Suppressor macrophage treated with lipopolysaccharide for 4 hours (primary cell): Measurements from ENCODE around the gene BRD4.

ENCODE experiments used
- DNase-seq: peaks from one replicate; pipeline ENCODE4 v3.0.0-alpha.2; 2020

Gene BRD4

DNA sequence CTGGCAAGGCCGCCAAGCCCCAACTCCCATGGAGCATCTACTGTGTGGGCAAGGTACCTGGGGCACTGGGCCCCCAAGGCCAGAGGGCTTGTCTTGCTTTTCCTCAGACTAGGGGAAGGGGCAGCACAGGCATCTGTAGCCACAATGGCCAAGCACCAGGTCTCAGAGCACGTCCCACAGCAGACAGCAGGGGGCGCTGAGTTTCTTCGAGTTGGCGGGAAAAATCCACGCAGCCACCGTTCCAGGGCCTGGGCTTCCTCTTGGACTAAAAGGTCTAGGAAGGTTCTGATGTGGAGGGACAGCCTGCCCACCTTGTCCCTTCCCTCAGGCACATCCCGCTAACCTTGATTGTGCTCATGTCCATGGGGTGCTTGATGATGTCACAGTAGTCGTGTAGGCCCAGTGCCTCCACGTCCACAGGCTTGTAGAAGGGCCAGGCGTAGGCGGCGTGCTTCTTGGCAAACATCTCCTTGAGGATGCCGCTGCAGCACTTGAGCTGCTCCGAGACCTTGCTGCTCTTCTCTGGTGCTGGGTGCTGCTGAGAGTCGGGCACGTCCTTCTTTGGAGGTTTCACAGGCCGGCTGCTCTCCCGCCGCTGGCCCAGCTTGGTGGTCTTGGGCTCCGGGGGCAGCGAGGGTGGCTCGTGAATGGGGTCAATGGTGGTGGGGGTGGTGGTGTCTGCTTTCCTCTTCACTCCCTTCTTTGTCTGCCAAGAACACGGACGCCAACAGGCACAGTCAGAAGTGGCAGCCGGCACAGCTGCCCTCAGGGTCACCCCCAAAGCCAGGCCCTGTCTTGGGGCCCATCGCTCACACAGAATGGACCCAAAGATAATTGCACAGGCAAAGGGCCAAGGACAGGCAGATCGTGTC, 68.0 kb downstream of the BRD4 start:
- DNase-seq = peak; percentile 84

DNA sequence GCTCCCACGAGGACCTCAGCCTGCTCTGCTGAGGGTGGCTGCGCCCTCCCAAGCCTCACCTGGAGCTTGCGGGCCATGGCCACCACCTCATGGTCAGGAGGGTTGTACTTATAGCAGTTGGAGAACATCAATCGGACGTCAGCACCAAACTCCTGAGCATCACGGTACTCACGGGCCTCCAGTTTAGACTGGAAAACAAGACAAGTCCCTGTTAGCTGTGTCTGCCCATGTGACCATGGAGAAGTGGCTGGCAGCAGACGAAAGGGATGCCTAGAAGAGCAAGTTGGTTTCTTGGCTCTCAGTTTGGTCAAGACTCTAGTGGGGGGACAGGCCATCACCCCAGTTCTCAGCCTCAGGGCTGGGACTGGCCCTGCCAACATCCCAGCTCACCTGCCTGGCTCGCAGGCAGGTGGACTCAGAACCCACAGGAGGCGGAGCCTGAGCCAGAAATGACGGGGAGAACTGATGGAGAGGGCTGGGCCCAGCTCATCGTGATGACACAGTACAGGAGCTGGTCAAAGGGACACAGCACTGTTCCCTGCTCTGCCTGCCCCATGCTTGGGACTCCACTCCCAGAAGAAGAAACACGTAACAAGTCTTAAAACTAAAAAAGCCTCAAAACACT, 68.9 kb downstream of the BRD4 start:
- DNase-seq = no peak

DNA sequence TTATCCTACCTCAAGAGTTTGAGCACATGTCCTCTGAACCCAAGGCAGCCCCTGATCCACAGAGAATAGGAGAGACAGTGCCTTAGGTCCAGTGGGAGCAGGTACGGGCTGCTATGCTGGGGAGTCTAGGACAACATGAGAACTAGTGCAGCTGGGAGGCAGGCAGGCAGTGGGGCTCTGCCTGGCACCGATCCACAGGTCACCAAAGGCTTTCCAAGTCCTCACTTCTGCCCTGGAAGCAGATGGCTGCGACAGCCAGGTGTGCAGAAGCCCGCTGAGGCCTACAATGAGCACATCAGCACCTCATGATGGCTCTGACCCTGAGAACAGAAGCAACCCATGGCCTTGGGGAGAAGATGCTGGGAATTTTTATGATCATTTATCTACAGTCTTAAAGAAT, 70.3 kb downstream of the BRD4 start:
- DNase-seq = no peak

DNA sequence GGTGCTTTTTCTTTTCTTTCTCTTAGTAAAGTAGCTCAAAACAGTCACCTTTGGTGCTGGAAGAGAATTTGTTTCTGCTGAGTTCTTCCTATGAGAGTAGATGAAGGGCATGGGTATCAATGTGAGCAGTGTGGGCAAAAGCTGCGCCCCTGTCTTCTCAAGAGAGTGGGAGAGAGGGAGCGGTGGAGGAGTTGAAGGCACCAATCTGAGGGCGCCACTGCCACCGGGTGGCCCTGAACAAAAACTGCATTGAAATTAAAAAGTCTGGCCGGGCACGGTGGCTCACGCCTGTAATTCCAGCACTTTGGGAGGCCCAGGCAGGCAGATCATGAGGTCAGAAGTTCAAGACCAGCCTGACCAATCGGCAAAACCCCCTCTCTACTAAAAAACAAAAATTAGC, 71.4 kb downstream of the BRD4 start:
- peak; percentile 17 for DNase-seq

DNA sequence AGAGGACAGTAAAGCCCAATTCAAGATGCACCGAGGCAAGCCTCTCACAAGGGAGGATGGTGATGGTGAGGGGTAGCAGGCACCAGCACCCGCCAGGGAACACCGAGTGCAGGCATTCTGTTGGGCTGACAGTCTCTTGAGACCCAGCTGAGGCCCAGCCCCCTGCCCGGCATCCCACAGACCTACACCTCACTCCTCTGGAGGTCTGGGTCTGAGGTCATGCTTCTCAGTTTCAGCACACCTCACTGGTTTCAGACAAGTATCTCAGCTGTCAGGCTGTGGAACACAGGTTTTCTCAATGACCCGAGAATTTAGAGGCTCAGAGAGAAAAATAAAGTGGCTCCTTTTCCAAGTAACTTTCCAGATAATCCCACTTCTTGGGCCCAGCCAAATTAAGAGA, 72.4 kb downstream of the BRD4 start:
- DNase-seq = no peak

DNA sequence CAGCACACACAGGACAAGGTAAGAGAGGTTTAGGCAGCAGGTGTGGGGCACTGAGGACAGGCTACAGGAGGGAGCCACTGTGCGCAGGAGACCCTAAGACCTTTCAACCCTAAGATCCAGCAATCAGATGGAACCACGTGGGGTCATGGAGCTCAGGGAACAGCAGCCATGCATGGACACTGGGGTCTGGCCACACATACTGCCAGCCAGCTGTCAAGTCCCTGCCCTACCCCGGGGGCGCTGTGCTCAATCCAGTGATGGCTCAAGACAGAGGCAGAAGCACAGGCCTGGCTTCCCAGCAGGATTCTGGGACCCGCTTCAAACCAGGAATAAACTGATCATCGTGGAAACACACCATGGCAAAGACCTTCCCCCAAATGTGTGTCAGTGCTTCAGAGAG, 74.6 kb downstream of the BRD4 start:
- no peak for DNase-seq

DNA sequence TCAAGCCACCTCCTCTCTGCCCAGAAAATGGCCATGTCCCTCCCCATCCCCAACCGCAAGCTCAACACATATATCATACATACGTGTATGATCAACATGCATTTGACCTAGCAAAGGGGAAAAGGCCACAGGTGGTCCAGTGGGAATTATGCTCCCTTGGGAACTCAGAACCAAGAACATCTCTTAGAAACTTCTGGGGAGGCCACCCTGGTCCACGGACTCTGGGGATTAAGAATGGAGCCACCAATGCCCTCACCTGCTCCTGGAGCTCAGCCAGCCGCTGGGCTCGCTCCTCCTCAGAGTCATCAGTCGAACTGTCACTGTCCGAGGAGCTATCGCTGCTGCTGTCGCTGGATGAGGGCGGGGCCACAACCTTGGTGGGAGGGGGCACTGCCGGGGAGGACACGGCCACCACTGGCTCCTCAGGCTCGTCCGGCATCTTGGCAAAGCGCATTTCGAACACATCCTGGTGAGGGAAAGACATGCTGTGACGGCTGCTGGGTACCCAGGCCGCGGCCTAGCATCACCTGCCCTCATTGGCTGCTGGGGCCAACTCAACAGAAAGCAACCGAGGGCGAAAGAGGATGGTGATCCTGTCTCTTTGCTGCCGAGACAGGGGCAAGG, 75.5 kb downstream of the BRD4 start:
- no peak for DNase-seq

DNA sequence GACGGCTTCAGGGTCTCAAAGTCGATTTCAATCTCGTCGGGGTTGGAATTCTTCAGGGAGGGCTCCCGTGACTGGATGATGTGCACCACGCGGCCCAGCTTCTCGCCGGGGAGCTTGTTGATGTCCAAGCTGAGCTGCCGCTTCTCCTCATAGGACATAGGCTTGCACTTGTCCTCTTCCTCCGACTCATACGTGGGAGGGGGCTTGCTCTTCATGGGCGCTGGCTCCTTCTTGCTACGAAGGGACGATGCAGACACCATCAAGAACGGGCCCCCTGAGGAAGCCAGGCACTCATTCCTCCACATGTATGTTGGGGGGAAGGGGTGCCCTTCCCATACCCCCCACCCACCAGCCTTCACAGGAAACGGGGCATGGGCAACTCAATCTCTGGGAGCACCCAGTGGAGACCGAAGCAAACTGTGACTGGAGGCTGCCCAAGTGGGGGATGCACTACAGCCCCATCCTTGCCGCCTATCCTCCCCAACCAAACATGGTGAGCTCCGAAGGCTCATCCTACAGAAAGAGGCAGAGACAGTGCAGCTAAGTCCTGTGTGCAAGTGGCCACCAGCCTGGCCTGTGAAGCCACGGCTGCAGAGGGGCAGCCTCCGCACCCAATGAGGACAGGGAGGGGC, 76.9 kb downstream of the BRD4 start:
- no peak for DNase-seq

DNA sequence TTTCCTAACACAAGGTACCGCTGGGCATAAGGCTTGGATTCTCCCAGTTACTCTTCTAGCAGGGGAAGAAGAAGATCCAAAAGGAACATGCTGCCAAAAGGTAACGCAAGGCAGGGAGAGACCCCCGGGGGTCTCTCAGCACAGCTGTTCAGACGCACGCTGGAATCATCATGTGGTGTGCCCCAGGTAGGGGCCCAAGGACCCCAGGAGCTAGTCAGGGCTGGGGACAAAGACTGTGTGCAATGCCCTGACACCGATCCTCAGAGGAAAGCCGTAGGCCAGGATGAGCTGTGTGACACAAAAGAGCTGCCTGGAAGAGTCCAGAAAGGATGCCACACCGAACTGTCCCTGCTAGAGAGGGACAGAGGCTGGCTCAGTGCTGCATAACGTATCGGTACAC, 77.8 kb downstream of the BRD4 start:
- DNase-seq = no peak

DNA sequence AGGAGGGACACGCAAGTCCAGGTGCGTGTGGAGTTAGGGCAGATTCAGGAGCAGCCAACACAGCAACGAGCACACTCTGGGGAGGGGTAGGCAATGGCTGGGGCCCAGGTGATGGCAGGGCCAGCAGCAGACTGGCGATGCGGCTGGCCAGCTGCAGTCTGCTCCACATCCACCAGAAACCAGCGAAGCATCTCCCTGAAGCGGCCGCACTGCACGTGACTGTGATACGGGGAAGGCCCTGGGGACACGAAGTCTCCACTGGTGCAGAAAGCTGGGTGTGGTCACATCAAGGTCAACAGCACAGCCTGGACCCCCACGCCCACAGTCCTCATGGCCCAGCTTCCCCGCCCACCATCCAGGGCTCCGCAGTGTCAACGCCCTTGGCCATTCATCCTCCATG, 78.8 kb downstream of the BRD4 start:
- DNase-seq = no peak

DNA sequence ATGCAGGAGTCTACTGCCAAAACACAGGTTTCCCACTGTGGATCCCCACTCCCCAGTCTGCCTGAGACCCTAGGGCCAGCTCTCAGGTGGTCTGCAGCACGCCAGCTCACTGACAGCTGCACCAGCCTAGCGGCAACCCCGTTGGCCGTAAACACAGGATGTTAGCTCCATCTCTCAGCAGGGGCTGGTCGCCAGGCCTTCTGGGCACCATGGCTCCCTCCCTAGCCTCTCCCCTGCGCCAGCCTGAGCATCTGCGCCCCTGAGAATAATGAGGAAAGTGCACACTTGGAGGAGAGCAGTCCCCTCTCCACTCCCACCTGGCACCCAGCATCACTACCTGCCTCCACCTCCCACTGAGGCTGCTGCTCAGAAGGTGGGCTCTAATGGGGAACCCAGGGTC, 79.3 kb downstream of the BRD4 start:
- no peak for DNase-seq

DNA sequence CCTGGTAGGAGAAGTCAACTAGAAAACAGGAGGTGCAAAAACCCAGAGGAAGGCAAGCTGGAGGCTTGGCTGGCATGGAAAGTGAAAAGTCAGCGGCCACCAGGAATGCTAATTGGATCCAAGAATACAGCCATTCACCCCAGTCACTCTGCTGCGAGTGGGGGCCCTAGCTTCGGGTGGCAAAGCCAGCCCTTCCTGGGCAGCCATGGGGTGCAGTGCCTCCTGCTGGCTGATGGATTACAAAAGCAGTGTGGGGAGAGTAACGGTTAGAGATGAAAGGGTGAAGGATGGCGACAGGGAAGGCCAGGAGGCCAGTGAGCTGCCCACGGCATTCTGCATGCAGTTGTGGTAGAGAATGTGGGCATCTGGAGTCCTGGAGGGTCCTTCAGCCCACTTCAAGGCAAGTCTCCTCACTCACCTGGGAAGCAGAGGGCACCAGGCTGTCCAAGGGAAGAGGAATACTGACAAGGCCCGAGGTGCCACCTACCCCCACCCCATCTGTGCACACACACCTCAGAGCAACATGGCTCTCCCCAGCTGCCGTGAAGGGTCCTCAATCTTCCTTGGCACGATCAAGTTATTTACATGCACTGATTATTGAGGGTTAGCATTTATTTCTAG, 79.8 kb downstream of the BRD4 start:
- peak; percentile 34 for DNase-seq

DNA sequence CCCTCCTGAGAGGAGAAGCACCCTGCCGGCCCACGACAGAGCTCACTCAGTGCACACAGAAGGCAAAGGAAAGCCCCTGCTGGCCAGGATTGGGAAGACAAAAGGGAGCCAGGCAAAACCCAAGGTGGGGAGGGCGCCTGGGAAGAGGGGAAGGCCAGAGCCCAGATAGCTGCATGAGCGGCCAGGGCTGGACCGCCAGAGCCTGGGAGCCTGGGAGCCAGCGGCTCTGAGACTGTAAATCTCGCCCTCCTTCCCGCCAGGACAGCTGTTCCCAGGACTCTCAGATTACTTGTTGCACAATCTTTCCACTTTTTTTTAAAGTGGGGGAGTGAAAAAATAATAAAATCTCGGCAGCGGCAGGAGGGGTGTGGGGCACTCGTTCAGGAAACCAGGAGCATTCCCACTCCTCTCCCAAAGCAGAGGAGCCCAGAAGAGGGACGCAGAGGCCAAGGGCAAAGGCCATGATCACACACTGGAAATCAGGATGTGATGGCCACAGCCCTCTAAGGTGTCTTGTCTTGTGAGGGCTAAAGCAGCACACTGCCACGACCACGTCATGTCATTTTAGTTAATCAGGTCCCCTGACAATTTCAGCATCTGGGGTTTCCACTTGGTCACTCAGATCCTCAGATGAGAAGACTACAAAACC, 80.5 kb downstream of the BRD4 start:
- no peak for DNase-seq

DNA sequence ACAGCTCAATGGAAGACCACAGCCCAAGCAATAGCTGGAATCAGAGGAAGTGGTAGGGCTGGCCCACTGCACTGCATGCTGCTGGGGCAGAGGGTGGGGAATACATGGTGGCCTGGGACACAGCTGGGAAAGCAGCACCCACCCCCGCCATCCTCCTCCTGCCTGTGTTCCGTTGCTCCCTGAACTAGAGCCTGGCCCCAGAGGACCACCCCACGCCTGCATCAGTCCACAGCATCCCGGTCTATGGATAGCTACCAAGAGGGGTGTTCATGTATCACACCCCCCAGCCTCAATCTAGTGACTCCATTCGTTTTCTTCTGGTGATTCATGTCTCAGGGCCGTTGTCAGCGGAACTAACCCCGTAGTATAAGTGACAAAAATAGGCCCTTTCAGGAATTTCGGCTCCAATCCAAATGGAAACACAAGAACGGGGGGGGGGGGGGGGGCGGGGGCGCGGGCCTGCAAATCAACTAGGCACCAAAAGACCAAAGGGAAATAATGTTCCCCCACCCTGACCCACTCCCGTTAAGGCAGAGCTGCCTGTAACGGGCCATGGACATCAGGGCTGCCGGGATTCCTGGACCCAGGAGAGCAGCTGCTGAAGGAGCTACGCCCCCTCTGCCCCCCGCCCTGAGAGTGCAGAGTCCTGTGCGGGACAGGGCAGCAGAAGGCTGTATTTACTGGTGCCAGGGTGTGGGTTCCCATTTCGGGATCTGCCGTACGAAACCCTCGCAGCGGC, 81.2 kb downstream of the BRD4 start:
- no peak for DNase-seq

DNA sequence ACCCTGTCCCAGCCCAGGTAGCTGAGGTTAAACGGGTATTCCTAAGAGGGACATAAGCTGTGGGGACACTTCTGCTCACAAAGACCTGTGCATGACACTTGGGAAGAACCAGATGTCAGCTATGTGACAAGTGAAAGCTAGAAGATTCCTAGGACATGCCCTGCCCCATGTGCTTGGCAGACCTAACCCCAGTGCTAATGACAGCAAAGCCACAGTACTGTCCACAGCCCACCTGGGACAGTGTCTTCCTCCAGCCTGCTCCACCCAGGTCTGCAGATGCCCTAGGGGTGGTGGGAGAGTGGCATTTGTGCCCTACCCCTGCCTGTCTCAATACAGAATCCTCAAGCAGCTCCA, 81.7 kb downstream of the BRD4 start:
- no peak for DNase-seq

DNA sequence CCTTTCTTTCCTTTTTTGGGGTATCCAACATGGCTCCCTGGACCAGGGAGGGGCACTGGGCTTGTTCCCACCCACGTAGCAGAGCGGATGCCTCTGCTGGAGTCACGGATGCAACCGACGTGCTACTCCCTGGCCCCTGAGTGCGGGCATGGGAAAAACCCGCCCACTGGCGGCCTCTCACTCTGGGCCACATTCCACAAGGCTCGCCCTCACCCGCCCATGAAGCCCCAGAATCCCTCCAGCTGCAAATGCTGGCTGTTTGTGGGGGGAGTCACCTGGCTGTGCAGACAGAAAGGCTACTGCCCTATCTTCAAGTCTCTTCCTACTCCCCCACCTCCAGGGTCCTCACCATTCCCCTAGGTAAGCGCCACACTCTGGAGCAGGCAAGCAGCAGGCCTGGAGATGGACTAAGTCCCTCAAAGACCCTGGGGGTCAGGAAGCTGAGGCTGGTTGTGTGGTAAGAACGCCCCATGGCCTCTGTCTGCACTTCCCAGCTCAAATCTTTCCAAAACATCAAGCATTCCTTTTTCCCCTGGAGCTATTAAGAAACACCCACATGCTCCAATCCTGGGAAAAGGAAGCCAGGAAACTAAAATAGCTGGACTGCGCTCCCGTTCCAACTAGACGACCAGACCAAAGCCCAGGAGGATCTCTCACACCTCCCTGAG, 82.2 kb downstream of the BRD4 start:
- DNase-seq = no peak

DNA sequence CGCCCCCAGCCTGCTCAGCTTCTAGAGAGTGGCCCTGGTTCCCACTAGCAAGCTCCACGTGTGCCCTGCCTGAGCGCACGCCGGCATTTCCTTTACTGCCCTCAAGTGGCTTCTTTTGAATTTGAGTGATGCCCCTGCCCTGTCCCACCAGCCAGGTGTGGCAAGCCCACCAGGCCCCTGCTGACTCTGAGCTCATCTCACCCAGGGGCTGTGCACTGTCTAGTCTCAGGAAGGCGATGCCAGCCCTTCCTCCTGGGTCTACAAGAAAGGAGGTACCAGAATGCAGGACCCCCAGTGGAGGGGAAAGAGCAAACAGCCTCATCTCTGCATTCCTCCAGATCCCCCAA, 82.8 kb downstream of the BRD4 start:
- no peak for DNase-seq

DNA sequence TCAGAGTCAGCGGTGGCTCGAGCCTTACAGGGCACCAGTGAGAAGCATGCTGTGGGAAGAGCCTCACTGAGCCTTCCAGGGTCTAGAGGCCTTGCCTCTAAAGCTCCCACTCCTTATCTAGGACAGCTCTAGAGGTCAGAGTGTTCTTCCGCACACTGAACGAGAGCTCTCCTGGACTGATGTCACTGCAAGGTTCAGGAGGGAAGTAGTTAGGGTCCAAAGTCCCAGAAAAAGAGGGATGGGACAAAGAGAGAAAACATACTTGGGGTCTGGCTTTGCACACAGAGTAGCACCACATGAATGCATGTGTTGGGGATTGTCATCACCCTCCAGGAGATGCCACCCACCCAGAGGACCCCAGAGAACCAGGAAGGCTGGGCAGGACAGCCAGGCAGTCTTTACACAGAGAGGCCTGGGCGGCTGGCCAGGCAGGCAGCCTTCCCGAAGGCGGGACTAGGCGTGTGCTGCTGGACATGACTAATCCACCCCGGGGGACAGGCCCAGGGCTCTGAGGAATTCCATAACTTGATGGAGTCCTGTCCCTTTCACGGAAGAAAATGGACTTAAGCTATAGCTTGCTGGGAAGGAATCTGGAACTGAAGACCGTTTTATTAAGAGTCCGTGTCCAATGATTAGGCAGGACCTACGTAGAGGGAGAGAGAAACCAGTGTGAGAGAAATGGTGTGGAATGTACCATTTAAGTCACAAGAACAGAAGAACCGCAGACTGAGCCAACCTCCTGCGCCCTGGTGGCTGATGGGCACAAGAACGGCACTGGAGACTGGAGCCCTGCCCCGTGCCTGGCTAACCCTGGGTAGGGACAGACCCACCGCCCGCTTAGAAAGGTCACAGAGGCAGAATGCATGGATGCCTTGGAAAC, 83.5 kb downstream of the BRD4 start:
- DNase-seq = no peak

DNA sequence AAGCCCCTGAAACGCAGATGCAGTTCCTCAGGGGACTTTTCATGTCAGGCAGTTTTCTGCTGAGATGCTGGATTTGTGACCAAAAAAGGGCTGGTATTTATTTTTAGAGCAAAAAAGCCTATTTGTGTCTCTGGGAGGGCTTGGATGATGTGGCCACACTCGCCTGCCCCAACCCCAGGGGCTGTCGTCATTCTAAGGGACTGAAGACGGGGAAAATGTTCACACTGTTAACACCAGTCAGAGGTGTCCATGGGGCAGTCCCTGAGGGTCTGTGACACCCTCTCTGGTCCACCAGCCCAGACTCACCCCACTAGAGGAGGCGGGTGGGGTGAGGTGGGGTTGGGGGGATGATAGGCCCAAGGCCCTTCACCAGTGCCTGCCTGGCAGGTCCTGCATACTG, 84.2 kb downstream of the BRD4 start:
- DNase-seq = no peak
